ENCODE results near the gene MRPS35.

Gene MRPS35

GRCh38 chr12:27772328-27773049 lies 61.9 kb downstream of the MRPS35 start:
- no peak for DNase-seq (ENCODE audit: low read depth in 2 of 2)

- no peak for DNase-seq (ENCODE audit: low read depth in 2 of 2)
Observed at GRCh38 chr12:27777141-27777540, 66.5 kb downstream of the MRPS35 start.

- no peak for DNase-seq (ENCODE audit: low read depth in 2 of 2)
Observed at GRCh38 chr12:27778206-27778605, 67.6 kb downstream of the MRPS35 start.

GRCh38 chr12:27779416-27779919 lies 68.8 kb downstream of the MRPS35 start:
- DNase-seq (ENCODE audit: low read depth in 2 of 2), result peak in 1 of 2 donors; percentile 1

- DNase-seq (ENCODE audit: low read depth in 2 of 2), result peak; percentile 13 to 30
Observed at GRCh38 chr12:27779920-27780611, 69.4 kb downstream of the MRPS35 start, which contains the start of the genes KLHL42 and MANSC4. KLHL42 (plus strand) TSS chr12:27780233; CDS start chr12:27780331, 98 bp downstream. MANSC4 (minus strand) TSS chr12:27780236; CDS start chr12:27771276, 8,960 bp downstream.

- DNase-seq (ENCODE audit: low read depth in 2 of 2), result peak in 1 of 2 donors; percentile 2
Observed at GRCh38 chr12:27780612-27781408, 70.2 kb downstream of the MRPS35 start.

DNA sequence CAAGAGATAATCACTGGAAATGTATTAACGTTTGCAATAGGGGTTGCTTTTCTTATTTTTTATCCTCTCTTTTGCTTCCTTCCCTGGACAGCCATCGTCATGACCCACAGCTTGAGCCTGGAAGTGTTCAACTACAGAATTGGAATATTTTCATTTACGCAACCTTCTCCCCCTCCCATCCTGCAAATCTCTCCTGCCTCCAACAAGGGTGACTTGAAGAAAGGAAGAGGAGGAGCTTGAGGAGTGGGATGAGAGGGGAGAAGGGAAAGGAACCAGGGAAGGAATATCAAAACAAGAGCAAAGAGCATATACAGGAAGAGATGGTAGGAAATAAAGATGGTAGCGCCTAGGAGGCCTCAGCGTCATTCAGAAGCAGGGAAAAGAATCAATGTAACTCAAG lies 71.0 kb downstream of the MRPS35 start:
- DNase-seq (ENCODE audit: low read depth in 2 of 2), result no peak

- no peak for DNase-seq (ENCODE audit: low read depth in 2 of 2)
Observed at GRCh38 chr12:27782481-27782880, 71.8 kb downstream of the MRPS35 start.

DNA sequence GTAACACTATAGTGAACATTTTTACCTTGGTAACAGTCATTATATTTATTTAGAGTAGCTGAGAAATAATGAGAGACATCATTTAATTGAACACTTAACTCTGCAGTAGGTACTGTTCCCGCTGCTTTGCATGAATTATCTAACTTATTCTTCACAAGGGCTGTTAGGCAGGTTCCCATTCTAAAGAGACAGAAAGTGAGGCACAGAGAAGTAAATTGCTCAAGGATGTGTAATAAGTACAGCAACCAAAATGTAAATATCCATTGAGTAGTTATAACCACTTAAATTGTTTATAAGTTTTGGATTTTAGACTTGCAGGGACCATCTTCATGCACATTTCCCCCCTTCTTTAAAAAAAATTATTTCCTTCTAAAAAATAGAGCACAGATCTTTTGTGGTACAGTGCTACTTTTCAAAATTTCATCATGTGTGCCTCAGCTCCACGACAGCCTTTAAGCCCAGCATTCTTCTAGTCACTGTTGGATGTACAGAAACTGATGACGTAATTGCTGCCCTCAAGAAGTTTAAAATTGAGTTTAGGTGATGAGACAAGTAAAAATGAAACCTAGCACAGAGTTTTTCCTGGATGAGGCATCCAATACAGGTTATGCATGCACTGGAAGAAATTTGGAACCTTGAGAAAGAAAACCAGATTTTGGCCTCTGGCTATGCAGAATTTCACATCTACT lies 75.4 kb downstream of the MRPS35 start:
- no peak for DNase-seq (ENCODE audit: low read depth in 2 of 2)

GRCh38 chr12:27787559-27787958 lies 76.9 kb downstream of the MRPS35 start:
- no peak for DNase-seq (ENCODE audit: low read depth in 2 of 2)

DNA sequence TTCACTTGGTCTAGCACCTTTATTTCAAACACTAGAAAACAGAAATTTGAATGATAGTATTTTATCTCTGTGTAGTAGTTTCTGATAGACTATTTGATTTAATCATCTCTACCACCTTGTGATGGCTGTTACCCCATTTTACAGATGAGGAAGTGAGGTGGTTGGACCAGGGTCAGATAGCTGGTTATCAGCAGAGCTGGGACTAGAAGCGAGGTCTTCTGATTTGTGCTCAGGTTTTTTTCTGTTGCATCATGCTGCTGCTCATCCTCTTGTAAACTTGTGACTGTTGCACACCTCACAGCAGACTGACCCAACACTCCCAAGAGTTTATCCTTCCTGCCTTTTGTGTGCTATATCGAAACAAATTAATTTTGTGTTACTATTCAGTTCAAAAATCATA lies 79.5 kb downstream of the MRPS35 start:
- DNase-seq (ENCODE audit: low read depth in 2 of 2), result no peak

DNA sequence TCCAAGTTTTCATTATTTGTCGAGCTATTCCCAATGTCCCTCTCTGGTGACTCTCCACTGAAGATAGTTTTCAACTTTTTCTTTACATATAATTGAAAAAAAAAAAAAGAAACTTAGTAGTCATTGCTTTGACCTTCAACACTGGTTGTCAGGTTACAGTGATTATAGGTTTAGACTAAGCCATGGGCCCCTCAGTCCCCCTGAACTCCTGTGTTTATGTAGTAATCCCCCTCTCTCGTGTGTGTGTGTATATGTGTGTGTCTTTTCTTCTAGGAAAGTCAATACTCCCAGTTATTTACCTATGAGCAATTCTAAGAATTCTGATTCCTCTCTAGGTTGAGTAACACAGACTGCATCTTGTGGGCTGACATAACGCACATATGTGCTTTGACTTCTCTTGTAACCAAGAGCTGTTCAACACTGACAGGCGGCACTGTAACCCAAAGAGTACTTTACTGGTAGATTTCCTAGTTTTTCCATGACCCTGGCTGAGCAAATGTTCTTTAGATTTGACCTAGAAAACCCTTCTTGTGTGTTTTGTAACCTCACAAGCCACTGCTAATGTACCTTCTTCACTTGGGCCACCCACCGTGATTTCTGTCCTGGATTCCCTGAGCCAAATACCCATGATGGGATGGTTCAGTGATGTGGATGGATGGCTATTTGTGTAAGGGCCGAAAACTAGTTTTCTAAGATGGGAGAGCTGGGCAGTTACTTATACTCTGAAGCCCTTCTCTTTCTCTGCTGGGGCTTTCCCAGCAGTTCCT lies 84.4 kb downstream of the MRPS35 start:
- DNase-seq (ENCODE audit: low read depth in 2 of 2), result no peak

DNA sequence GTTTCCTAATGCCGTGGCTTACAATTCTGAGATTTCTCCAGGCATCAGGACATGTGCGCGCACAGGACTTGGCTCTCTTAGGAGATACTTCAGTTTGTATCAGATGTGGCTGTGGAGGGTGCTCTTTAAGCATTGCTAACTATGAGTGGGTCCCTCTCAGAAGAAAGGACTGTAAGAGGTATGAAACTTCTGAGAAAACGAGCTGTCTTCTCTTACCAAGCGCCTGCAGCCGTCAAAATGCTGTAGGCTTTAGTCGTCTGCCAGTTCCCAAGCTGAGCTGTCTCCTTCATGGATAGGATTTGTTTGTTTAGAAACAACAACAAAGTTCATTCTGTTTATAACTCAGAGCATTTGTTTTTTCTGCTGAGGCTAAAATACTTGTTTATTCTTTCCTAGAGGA lies 85.5 kb downstream of the MRPS35 start:
- DNase-seq (ENCODE audit: low read depth in 2 of 2), result no peak

DNA sequence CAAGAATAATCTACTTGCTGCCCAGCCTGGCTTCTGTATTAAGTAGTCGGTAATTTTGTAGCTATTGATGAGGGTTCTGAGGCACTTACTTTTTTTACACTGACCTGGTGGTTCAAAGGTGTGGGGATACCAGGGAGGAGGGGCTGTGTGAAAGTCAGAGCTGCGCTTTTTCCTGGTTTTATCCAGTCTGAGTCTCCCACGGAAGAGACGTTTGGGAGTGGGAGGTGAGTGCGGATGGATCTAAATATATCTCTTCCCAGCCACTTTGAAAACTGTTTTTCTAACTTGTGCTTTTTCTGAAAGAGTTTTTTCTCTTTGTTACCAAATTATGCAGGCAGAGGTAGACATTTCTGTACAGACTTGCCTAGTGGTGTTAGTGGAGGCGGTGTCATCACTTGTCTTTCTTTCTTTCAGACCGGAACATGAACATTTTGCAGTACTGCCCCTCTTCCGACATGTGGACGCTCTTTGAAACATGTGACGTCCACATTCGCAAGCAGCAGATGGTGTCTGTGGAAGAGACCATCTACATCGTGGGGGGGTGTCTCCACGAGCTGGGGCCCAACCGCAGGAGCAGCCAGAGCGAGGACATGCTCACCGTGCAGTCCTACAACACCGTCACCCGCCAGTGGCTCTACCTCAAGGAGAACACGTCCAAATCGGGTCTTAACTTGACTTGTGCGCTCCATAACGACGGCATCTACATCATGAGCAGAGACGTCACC lies 86.8 kb downstream of the MRPS35 start:
- DNase-seq (ENCODE audit: low read depth in 2 of 2), result no peak

DNA sequence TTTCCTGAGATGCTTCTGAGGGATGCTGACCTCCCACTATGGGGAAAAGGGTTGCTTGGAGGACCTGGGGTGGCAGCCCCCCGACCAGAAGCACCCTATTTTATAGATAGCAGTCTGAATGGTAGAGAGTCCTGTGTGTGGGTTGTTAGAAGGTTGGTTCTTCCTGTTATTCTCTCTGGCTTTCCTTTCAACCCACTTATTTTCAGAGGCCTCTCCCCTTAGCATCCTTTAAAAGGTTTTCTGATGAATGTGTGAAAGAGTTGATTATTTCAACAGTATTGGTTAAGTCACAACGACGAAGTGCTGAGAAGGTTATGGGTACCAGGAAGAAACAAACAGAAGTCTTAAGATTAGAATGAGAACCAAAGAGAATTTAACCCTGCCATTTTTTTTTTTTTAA lies 90.2 kb downstream of the MRPS35 start:
- DNase-seq (ENCODE audit: low read depth in 2 of 2), result no peak

- no peak for DNase-seq (ENCODE audit: low read depth in 2 of 2)
Observed at GRCh38 chr12:27801630-27802029, 91.0 kb downstream of the MRPS35 start.

DNA sequence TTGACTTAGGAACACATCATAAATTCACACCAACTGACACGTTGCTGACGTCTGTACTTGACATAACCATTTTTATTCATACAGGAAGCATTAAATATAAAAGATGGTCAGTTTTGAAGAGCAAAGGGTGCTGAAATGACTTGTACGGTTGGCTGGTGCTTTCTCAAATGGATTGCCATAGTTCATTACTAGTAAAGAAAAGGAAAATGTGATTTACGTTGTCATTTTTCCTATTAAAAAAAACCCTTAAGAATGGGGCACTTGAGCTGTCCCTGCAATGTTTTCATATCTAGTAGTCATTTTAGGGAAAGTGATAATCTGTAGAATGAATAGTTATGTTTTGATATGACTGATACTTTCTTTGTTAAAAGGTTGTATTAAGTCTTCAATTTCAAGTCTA lies 91.9 kb downstream of the MRPS35 start:
- DNase-seq (ENCODE audit: low read depth in 2 of 2), result no peak

DNA sequence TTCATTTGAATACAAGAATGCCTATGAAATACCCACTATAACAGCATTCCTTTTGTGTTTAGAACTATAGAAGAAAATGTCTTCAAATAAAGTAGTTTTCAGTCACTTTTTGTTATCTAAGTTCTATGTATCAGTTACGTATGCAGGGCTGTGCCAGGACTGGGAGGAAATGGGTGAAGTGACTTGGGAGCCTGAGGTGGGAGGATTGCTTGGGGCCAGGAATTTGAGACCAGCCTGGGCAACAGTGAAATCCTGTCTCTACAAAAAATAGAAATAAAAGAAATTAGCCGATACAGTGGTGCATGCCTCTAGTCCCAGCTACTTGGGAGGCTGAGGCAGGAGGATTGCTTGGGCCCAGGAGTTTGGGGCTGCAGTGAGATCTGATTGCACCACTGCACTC lies 92.3 kb downstream of the MRPS35 start:
- no peak for DNase-seq (ENCODE audit: low read depth in 2 of 2)

- no peak for DNase-seq (ENCODE audit: low read depth in 2 of 2)
Observed at GRCh38 chr12:27805238-27805637, 94.6 kb downstream of the MRPS35 start.

Measured in stimulated activated CD4-positive, alpha-beta T cell treated with anti-CD3 and anti-CD28 coated beads, Interleukin-1b, Interleukin-23, amount 100 ng/mL, for 1 hour (primary cell).